GM19043 (cell line): ENCODE measurements around the gene CDC25A.

Experiments used
- ATAC-seq: cut with Tn5 transposase; IDR thresholded peaks from one replicate; pipeline ENCODE4 v1.9.1; 2021; ENCODE audit warnings: low read depth; ENCODE audit not compliant: unreplicated experiment

CDC25A gene

DNA sequence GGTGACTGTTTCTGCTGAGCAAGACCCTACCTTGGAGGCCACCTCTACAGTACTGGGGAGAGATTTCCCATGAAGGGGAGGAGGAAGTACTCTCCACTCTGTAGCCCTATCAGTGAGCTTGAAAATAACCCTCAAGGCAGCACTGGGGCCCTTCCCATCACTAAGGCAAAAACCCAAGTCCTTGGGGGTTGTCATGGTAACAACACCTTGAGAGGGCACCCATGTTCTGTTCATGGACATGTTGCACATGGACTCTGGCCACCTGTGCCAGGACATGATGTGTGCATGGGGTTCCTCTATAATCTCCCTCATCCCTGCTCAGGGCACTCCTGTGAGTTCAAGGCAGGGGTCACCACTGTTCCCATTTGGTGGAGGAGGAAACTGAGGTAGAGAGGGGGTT is 10.9 kb upstream of the CDC25A start:
- ATAC-seq: no peak

DNA sequence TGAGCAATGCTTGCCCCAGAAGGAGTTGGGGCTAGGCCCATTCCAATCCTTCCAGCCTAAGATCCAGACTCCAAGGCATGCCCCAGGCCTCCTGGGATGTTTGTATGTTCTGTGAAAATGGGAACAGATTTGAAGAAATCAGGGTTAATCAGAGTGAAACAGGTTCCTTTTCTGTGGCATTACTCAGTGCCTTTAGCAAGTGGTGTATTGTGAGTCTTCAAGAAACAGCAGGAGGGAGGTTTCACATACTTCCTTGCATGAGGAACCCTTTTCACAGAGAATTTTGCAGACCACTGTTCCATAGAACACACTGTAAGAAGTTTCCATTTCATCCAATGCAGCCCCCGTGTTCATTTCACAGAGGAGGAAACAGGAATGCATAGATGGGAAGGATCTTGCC is 8.4 kb upstream of the CDC25A start:
- no peak for ATAC-seq

DNA sequence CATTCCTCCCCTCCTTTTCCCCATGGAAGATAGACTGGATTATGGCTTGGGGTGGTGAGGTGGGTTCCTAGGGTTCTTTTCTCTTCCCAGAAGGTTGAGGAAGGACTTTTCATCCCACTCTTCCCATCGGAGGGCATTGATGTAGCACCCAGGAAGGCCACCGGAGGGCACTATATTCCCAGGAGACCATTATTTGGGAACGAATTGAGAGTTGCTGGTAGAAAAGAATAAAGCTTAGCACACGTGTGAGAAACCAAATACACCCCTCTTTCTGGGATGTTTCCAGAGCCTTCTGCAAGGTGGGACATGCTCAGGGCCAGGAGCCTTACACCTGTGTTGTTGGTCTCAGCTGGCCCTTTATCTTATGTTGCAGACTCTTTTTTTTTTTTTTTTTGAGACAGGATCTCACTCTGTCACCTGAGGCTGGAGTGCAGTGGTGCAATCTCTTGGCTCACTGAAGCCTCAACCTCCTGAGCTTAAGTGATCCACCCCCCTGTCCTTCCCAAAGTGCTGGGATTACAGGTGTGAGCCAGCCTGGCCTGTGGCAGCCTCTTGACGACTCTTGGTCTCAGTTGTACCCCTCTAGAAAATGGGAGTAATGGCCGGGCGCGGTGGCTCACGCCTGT is 6.3 kb upstream of the CDC25A start:
- ATAC-seq: no peak

DNA sequence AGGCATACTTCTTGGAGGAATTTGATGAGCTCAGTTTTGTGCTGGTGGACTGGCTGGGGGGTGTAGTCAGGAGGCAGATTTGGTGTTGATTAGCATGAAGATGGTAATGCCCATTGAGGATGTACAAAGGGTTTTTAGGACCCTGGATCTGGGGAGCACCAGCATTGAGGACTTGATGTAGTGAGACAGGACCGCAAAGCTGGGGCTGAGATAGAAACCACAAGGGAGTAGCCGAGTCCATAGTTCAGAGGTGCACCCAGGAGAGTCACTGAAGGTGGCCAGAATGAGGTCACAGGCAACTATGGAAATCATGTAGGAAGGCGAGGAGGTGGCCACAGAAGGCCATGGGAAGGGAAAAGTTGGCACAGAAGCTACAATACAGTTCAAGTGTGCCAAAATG is 2.7 kb upstream of the CDC25A start:
- no peak for ATAC-seq

DNA sequence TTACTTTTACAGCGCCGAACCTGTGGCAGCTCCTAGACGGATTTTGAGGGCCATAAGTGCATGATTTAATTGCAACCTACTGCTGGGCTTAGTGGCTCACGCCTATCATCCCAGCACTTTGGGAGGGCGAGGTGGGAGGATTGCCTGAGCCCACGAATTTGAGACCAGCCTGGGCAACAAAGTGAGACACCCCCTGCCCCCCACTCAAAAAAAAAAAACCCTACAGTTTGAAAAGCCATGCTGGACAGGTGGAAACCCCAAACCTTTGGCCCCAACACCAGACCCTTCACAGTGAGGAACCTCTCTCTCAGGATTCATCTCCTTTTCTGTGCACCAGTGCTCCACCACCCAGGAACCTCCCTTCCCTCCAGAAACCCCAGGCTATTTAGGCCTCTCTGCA is 1.1 kb upstream of the CDC25A start:
- no peak for ATAC-seq

DNA sequence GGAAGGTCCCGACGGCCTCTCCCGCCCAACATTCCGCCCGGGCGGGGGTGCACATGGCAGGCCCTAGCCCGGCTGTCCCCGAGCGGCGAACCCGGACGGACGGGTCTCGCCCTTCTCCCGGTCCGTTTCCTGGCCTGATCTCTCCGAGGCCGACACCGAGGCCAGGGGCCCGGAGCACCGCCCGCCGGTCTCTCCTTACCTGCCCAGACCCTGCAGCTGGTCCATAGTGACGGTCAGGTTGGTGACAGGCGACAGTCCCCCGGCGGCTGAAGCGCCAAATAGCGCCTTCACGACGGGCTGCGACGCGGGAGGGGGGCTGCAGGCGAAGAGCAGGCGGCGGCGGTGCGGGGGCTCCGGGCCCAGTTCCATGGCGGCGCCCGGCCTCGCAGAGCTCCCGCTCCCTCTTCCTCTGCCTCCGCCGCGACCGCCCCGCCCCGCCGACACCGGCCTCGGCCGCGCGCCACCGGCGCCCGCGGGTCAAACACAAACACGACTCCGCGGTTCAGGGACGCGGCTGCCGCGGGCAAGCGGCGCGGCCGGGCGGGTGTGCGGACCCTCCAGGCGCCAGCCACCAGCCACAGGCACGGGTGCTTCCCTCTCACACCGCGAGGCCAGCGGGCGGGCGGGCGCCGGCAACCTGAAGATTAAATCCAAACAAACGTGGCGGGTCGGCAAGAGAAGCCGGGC is 495 bp downstream of the CDC25A start:
- peak; percentile 26 for ATAC-seq

DNA sequence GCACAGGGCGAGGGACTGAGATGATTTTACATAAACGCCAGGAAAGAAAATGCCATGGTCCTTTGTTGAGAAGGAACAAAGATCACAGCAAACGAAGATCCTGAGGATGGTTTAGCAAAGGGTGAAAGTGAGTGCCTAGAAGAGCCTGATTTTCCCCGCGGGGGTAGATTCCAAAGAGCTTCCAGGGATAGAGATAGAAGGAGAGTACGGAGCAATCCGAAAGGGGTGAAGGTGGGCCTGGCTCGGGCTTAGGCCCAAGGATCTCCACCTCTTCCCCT is 977 bp downstream of the CDC25A start:
- no peak for ATAC-seq

DNA sequence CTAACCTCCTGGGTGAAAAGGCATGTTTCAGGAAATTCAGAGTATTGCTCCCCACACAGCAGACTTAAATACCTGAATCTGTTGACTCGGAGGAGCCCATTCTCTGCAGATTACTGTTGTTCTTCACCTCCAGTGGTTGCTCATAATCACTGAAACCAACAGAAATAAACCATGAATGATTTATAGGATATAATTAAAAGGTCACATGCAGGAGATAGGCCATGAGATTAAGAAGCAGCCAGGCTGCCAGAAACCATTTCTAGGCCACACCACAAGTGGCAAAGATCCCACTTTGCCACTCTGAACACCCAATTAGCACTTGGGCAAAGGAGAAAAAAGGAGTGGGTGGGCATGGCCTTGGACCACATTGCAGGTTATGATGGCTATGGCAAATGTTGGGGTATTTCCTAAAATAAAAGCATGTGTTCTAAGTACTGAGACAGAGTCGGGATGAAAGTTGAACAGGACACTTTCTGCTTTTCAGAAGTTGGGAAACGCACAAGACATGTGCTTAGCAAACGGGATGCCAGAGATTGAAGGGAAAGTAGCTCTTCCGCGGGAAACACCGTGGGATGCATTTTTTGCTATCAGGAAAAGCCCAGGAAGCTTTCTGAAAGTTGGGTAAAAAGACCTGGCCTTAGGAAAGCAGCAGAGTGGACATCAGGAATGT is 1.5 kb downstream of the CDC25A start:
- ATAC-seq: no peak

DNA sequence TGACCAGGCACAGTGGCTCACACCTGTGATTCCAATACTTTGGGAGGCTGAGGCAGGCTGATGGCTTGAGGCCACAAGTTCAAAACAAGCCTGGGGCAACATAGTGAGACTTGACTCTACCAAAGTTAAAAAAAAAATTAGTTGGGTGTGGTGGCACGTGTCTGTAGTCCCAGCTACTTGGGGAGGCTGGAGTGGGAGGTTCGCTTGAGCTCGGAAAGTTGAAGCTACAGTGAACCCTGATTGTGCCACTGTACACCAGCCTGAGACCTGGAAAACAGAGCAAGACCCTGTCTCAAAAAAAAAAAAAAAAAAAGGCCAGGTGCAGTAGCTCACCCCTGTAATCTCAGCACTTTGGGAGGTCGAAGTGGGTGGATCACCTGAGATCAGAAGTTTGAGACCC is 3.1 kb downstream of the CDC25A start:
- no peak for ATAC-seq

DNA sequence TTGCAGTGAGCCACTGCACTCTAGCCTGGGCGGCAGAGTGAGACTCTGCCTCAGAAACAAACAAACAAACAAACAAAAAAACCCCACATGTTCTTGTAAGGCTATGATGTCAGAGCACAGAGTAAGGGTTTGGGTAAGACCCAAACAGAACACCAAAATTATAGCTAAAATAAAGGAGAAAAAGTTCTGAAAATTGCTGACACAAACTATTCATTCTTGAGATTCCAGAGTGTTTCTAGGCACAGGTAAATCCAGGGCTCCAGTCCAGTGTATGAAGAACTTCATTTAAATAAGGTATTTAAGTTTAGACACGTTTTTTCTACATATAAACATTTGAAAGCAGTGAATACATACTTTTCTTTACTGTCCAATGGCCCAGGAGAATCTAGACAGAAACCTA is 3.9 kb downstream of the CDC25A start:
- ATAC-seq: no peak

DNA sequence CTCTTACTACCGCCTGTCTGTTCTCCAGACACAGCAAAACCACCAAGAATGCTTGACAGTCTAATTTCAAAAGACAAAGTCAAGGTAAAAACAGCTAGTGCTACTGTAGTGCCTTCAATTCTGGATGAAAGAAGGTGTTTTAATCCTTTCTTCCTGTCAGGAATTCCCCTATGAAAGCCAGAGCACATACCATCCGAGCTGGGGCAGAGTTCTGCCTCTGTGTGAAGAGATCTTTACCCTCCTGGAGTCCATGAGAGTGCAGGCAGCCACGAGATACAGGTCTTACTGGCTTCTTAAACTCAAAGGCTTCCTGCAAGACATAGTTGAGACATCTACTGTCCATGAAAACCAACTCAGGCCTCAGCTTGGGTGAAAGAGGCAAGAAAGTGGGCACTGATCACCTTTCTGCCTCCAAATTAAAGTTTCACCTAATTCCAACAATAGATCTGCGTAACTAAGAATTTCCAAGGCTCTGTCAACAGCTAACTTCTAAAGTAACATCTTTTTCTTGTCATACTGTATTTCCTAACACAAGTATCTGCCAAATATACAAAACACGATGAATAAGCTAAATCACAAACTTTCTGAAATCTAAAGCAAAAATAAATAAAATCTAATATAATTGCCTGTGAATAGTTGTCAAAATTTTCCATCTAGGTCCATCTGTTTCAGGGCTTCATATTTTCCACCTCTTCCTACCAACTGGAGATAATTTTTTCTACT is 7.5 kb downstream of the CDC25A start:
- ATAC-seq: no peak

DNA sequence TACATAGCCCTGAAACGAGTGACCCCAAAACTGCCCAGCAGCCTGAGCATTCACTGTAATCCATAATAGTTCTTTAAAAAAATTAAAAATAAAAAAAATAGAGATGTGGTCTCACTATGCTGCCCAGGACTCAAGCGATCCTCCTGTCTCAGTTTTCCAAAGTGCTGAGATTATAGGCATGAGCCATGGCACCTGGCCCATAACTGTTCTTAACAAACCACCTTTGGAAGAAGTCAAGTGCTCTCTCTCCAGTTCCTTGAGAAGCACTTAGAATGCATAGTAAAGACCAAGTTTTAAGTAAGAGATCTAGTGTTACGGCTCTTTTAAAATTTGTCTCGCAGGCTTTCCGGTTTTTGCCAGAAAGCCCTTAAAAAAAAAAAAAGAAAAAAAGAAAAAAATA is 8.2 kb downstream of the CDC25A start:
- no peak for ATAC-seq

DNA sequence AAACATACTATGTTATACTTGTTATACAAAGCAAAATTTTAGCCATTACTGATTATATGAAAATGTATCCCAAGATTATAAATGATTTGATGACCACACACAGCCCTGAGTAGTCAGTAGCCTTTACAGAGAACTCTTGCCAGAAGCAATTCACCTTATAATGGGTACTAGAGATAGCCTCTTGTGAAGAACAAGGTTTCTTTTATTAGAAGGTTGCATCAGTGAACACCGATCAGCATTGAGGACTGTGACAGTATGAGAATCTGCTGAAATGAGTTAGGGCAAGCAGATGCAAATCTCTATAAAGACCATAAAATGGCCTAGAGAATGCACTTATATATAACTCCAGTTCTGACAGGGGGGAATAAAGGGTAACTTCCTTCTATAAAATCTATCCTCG is 10.1 kb downstream of the CDC25A start:
- no peak for ATAC-seq

DNA sequence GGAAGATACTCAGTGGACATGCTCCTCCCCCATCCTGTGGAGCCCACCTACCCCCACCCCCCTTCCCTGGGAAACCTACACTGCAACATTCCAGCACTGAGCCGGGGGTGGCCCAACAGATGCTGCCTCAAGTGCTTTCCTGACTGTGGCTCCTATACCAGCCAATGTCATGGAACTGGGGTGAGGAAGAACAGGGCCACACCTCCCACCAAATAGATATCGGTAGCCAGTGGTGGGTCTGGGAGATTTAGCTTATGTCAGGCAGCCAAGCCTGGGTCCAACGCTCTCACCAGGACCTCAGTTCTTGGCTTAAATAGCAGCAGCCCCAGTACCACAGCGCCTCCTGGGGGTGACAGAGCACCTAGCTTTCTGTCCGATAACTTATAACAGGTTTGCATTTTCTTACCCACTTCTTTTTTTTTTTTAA is 30.3 kb downstream of the CDC25A start:
- no peak for ATAC-seq

DNA sequence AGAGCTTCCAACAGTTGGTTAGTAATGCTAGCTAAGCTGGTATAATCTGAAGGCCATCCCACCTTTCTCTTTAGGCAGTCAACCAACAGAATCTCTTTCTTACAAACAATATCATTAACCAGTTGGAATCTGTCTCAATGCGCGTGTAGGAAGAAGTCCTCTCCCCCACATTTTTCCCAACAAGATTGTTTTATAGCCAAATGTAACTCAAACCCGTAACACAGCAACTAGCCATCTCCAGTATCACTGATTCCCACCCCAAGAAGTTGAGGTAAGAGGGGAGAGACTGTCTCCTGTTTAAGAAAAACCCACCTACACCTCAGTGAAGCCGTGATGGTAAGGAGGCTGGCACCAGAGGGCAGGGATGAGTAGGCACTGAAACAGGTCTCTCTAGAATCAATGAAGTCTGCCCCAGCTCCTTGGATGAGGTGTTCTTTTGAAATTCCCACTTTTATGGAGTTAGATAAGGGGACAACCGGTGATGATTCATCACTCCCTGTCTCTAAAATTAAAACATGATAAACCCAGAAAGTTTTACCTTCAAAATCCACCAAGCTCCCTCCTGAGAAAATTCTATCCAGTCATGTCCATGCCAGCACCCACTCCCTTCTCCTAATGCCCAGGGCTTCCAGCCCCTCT is 30.9 kb downstream of the CDC25A start:
- ATAC-seq: no peak

DNA sequence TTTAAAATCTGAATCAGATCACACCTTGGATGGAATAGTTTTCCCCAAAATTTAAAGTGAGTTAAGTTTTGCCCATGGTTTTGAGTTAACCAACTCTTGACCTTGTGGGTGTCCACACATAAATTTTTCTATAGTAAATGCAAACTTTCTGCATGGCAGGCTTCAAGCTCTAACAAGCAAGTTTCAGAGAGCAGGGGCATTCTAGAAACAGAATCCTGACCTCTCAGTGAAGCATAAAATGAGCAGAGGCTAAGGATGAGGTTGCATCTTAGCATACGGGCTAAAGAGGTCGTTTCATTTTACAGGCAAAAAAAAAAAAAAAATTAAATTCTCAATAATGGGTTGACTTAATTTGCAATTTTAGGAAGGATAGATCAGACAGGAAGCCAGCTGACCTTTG is 32.1 kb downstream of the CDC25A start:
- no peak for ATAC-seq

DNA sequence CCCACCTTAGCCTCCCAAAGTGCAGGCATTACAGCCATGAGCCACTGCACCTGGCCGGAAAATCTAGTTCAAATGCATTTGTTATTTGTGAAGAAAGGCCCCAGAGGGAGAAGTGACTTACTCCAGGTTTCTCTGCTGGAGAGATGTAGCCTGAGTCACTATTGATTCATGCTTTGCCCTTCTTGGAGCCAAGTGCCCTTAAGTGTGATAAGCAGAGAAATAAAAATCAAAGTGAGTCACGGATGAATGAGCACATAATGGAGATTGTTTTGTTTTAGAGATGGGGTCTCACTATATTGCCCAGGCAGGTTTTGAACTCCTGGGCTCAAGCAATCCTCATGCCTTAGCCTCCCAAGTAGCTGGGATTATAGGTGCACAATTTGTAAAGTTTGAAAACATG is 33.1 kb downstream of the CDC25A start:
- no peak for ATAC-seq

DNA sequence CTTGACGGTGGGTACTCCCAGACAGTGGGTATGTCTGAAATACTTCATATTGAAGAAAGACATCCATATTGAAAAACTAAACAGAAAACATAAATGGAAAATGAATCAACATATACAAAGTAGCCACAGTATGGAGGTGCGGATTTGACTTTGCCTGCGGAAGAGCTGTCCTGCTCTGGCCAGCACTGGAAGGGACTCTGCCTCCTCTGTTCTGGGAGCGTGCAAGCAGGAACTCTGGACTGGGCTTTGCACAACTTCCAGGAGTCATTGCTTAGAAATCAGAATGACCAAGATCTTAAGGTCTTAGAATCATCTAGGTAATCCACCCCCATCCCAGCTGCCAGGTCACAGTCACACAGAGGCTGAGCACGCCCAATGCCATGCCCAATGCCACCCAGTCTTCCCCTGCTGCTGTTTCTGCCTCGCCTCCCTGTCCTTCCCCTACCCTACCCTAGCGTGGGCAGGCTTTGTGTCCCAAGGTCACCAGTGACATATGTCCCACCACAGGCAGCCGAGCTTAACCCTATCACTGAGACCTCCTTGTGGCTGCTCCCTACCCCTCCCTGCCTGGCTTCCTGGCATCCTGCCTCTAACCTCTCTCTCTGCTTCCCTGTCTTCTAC is 36.3 kb downstream of the CDC25A start:
- ATAC-seq: no peak

DNA sequence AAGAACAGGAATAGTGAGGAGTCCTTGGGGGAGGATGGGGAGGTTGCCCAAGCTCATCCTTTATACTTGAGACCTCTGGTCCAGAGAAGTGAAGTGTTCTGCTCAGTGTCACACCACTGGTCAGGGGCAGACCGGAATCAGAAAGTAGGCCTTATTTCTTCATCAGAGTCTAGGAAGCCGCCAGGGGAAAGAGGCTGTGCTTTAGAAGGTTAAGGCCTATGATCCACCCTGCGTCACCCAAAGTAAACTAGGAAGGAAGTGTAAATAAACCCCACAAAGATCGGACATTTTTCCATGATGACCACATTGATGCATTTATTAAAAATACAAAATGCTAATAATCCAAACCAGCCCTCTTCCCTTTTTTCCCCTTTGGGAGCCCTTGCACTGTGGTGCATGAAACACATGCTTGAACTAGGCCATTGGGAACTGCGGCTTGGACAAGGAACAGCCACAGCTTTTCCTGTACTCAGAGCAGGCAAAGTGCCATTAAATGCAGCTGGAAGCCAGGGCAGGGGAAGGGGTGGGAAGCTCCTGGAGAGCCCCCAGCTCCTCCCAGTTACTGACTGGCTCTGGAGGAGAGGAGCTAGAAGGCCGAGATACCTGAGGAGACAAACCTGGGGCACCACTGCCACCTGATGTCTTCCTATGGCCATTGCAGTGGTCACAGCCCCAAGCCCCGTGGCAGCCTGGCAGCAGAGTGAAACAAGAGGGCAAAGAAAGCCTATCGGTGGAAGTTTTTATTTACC is 37.0 kb downstream of the CDC25A start:
- ATAC-seq: no peak

DNA sequence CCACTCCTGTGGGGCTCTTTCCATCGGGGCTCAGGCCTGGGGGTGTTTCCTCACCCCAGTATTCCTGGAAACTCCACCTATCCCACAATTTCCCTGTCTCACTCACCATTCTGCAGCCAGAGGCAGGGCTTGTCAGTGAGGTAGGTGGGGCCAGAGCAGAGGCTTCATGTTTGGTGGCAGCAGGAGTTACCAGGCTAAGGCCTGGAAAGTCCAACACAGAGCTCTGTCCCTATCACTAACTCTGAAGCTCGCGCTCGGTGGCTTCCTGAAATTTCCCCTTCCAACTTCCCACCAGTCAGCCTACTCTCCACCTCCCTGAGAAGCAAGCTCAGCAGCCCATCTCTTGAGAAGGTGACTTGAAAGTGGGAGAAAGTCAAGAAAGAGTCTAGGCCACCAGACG is 44.2 kb downstream of the CDC25A start:
- ATAC-seq: no peak
